ENCODE data around the gene ABCC11.

- TF ChIP-seq CTCF (IDR thresholded peaks at IDR 0.05 in 4 of 5, conservative IDR thresholded peaks at IDR 0.05 in 1 of 5) (no peak), POLR2A (IDR thresholded peaks at IDR 0.05) (no peak)
Observed at GRCh38 chr16:48176635-48177408, 70.5 kb downstream of the ABCC11 start.

All from gastrocnemius medialis (tissue), 4 donors.